ENCODE results near the gene ZNF557.

ZNF557 gene

DNA sequence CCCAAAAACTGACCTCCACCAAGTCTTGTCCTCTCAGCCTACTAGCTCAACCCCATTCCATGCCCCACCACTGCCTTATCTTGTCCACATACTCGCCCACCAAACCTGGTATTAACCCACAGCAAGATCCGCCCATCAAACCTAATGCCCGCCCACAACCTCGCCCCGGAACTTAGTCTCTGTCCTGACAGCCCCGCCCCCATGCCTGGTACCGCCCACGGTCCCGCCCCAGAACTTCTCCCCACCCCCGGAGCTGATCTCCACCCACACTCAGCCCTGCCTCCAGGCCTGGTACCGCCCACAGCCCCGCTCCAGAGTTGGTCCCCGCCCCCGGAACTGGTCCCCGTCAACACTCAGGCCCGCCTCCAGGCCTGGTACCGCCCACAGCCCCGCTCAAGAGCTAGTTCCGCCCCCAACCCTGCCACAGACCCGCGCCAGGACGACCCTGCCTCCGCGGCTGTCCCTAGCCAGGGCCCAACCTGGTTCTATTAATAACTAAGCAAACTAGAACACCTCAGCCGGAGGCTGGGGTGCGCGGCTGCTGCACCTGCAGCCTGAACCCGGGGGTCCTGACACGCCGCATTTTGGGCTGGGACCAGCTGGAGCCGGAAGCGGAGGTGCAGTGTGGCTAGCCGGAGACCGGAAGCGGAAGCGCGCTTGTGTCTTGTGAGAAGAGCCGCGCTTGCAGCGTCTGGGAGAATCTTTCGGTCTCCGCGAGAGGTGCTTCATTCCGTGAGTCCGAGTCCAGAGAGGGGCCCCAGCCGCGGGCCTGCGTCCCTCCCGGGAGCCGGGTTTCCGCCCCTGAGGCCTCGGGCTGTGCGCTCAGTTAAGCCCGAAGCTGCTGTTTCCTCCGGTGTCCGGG, at the start of gene ZNF557 (continued):
- TF ChIP-seq ZNF600 (tag by site-specific recombination; IDR thresholded peaks at IDR 0.05): 0 out of 2 replicates have a peak, but pooled peaks have one; percentile 30
- TF ChIP-seq ZBTB26 (tag by site-specific recombination; optimal IDR thresholded peaks at IDR 0.05): peak; percentile 49
- TF ChIP-seq ZNF2 (tag by site-specific recombination; IDR thresholded peaks at IDR 0.05): peak; percentile 39; the same call in 1 of the 2 replicates
- peak; percentile 95 for TF ChIP-seq SP2 (tag by site-specific recombination; IDR thresholded peaks at IDR 0.05)
- TF ChIP-seq ZNF843 (tag by site-specific recombination; IDR thresholded peaks at IDR 0.05): peak; percentile 32; the same call in 1 of the 2 replicates
- no peak for TF ChIP-seq ZNF350 (tag by site-specific recombination; IDR thresholded peaks at IDR 0.05)
- TF ChIP-seq ZFP3 (tag by site-specific recombination; IDR thresholded peaks at IDR 0.05; ENCODE audit: low read depth): no peak
- TF ChIP-seq, protein P1, sequence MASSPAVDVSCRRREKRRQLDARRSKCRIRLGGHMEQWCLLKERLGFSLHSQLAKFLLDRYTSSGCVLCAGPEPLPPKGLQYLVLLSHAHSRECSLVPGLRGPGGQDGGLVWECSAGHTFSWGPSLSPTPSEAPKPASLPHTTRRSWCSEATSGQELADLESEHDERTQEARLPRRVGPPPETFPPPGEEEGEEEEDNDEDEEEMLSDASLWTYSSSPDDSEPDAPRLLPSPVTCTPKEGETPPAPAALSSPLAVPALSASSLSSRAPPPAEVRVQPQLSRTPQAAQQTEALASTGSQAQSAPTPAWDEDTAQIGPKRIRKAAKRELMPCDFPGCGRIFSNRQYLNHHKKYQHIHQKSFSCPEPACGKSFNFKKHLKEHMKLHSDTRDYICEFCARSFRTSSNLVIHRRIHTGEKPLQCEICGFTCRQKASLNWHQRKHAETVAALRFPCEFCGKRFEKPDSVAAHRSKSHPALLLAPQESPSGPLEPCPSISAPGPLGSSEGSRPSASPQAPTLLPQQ (tag by site-specific recombination; IDR thresholded peaks at IDR 0.05): peak; percentile 58; the same call in 1 of the 2 replicates
- no peak for TF ChIP-seq ZNF776 (tag by site-specific recombination; IDR thresholded peaks at IDR 0.05; ENCODE audit: borderline replicate concordance)
- TF ChIP-seq ZNF548 (tag by site-specific recombination; IDR thresholded peaks at IDR 0.05): no peak
- TF ChIP-seq ZNF214 (tag by site-specific recombination; IDR thresholded peaks at IDR 0.05; ENCODE audit: borderline replicate concordance): no peak
- TF ChIP-seq ZNF398 (tag by site-specific recombination; IDR thresholded peaks at IDR 0.05): no peak
- TF ChIP-seq ZNF335 (tag by site-specific recombination; conservative IDR thresholded peaks at IDR 0.05): peak; percentile 93
- no peak for TF ChIP-seq ZNF292 (tag by site-specific recombination; IDR thresholded peaks at IDR 0.05; ENCODE audit: borderline replicate concordance, low read depth)
- TF ChIP-seq, protein P2, sequence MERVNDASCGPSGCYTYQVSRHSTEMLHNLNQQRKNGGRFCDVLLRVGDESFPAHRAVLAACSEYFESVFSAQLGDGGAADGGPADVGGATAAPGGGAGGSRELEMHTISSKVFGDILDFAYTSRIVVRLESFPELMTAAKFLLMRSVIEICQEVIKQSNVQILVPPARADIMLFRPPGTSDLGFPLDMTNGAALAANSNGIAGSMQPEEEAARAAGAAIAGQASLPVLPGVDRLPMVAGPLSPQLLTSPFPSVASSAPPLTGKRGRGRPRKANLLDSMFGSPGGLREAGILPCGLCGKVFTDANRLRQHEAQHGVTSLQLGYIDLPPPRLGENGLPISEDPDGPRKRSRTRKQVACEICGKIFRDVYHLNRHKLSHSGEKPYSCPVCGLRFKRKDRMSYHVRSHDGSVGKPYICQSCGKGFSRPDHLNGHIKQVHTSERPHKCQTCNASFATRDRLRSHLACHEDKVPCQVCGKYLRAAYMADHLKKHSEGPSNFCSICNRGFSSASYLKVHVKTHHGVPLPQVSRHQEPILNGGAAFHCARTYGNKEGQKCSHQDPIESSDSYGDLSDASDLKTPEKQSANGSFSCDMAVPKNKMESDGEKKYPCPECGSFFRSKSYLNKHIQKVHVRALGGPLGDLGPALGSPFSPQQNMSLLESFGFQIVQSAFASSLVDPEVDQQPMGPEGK (tag by site-specific recombination; IDR thresholded peaks at IDR 0.05): peak; percentile 88
- no peak for TF ChIP-seq GLI2 (tag by site-specific recombination; IDR thresholded peaks at IDR 0.05; ENCODE audit: borderline replicate concordance, low read depth)
- TF ChIP-seq ZSCAN30 (tag by site-specific recombination; IDR thresholded peaks at IDR 0.05): no peak
- no peak for TF ChIP-seq ZNF433 (tag by site-specific recombination; IDR thresholded peaks at IDR 0.05; ENCODE audit: low read depth)
- TF ChIP-seq PRDM6 (tag by site-specific recombination; IDR thresholded peaks at IDR 0.05): no peak
- no peak for TF ChIP-seq ZNF114 (tag by site-specific recombination; IDR thresholded peaks at IDR 0.05)
- TF ChIP-seq ZNF623 (tag by site-specific recombination; IDR thresholded peaks at IDR 0.05): no peak
- 0 out of 2 replicates have a peak, but pooled peaks have one; percentile 52 for TF ChIP-seq ZBTB7A (tag by site-specific recombination; IDR thresholded peaks at IDR 0.05; ENCODE audit: low read depth)
- TF ChIP-seq ZBTB6 (tag by site-specific recombination; IDR thresholded peaks at IDR 0.05): no peak
- TF ChIP-seq ZBTB17 (tag by site-specific recombination; IDR thresholded peaks at IDR 0.05): peak; percentile 44
- no peak for TF ChIP-seq ZNF16 (tag by site-specific recombination; IDR thresholded peaks at IDR 0.05; ENCODE audit: low read depth)
- TF ChIP-seq, protein P3, sequence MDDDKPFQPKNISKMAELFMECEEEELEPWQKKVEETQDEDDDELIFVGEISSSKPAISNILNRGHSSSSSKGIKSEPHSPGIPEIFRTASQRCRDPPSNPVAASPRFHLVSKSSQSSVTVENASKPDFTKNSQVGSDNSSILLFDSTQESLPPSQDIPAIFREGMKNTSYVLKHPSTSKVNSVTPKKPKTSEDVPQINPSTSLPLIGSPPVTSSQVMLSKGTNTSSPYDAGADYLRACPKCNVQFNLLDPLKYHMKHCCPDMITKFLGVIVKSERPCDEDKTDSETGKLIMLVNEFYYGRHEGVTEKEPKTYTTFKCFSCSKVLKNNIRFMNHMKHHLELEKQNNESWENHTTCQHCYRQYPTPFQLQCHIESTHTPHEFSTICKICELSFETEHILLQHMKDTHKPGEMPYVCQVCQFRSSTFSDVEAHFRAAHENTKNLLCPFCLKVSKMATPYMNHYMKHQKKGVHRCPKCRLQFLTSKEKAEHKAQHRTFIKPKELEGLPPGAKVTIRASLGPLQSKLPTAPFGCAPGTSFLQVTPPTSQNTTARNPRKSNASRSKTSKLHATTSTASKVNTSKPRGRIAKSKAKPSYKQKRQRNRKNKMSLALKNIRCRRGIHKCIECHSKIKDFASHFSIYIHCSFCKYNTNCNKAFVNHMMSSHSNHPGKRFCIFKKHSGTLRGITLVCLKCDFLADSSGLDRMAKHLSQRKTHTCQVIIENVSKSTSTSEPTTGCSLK (tag by site-specific recombination; IDR thresholded peaks at IDR 0.05): no peak

Measured in HEK293 (cell line).